Measurements from ENCODE around the gene BRS3.

BRS3 gene

DNA sequence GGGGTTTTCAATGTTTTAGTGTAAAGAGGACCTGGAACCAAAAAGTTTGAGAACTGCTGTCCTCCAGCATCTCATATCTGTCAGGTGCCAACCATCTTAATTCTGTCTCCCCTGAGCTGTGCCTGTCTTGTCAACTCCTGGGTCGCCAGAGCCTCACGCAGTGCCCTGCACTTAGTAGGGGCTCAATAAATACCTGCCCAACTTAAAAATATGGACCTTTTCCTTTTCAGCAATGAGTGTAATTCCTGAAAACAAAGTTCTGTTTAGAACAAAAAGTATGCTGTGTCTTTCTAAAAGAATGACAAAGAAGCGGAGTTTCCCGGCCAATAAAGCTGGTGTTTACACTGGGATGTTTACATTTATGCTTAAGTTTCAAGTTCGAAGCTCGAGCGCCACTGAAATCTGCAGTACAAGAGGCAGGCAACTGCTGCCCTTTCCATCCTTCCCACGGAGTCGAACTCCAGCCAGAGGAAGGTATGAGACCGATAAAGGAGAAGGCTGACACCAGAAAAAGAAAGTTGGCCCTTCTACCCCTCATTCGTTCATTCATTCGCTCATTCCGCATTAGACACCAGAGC lies 8.5 kb downstream of the BRS3 start:
- no peak for DNase-seq

DNA sequence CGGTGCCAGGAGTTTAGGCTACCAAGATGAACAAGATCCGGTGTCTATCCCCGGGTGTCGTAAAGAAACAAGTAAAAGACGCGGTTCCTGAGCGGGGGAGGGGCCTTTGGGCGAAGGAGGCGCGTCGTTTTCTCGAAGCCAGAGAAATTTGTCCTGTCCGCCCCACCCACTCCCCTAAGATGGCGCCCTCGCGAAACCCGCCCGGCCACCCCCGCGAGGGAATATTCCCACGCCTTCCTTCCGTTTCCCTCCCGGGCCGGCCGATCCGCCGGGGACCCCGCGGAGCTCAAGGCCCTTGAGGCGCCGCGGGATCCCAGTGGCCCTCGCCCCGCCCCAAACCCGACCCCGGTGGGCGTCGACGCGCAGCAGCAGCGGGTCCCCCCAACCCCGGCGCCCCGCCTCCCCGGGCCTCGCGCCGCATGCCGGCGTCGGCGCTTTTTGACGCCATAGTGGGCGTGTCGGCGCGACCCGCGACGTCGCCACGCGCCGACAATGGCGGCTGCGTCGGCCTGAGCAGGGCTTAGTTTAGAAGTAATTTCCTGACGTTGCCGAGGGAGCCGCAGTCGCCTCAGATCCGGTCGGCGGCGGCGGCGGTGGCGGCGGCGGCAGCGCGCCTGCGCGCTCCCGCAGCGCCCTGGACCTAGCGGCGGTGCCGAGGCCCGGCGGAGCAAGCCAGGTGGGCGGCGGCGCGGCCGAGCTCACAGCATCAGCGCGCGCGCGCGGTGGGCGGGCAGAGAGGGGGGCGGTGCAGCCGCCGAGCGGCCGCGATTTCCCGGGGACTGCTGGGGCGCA lies 9.2 kb downstream of the BRS3 start:
- DNase-seq: peak; percentile 86

DNA sequence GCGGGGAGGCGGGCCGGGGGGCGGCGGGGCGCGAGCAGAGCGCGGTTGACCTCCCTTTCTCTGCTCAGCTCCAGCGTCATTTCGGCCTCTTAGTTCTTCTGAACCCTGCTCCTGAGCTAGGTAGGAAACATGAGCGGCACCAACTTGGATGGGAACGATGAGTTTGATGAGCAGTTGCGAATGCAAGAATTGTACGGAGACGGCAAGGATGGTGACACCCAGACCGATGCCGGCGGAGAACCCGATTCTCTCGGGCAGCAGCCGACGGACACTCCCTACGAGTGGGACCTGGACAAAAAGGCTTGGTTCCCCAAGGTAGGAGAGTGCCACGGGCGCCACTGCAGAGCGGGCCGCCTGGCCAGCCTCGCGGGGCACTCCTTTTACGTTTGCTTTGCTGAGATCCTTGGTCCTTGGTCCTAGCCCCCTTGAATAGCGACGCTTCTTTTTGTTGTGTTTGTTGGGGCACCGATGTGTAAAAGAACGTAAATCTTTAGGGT lies 9.9 kb downstream of the BRS3 start, which contains the start of gene HTATSF1:
TSS of gene HTATSF1 (plus strand) at position 37 of the 497 bp plus-strand sequence. CDS start at position 130, 93 bp downstream.
- DNase-seq: peak; percentile 0

DNA sequence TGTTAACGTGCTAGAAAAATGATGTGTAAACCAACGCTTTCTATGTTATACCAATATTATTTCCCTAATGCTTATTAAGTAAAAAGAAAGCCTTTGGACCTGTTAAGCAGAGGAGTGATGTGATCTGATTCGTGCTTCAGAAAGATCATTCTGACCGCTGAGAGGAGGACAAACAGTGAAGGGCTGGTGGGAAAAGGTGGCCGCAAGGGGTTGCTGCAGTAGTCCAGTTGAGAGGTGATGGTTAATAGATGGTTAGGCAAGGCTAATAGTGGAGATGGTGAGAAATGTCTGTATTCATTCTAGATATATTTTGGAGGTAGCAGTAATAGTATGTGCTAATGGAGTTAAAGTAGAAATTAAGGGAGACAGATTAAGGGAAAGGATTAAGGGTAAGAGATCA lies 31.3 kb downstream of the BRS3 start:
- DNase-seq: no peak

DNA sequence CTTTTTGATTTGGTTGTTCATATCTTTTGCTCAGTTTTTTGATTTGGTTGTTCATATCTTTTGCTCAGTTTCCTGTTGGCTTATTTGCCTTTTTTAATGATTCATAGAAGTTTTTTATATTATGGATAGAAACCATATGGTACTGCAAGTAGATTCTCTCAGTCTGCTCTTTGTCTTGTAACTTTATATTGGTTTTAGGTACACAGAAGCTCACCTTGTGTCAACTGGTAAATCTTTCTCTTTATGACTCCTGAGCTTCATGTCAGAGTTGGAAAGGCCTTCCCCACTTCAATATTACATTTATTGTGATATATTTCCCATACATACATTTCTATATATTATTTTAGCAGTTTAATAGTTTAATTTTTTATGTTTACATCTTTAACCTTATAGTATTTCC lies 36.0 kb downstream of the BRS3 start:
- no peak for DNase-seq

DNA sequence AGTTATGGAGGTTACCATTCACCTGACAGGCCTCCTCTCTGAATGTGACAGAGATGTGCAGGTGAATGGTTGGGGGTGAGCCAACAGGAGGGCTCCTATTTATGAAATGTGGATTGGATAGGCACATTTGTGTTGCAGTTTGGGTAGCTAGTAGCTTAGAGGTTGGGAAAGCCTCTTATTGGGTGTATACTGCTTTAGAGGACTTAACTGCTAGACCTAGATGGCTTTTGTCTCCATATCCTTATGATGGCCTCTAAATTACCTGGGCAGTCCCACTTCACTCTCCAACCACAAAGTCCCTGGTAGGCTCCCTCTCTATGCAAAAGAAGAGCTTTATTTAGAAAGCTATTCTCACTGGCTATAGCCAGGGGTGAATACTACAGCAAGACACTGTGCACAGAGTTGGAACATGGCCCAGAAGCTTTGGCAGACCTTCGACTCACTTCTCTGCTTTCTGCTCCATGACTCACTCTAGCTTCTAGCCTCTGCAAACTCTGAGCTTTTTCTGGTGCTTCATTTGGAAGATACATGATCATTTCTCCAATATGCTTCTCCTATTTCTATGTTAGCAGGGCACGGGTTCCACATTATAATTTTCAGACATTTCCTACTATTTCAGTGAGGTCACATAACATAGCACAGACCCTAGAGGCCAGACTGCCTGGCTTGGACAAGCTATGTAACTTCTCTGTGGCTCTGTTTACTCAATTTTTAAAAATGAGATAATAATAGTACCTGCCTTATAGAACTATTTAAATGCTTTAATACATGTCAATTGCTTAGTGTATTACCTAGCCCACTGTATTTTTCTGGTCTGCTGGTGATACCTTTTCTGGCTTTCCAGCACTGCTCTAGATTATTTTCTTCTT lies 38.2 kb downstream of the BRS3 start:
- DNase-seq: peak; percentile 81

DNA sequence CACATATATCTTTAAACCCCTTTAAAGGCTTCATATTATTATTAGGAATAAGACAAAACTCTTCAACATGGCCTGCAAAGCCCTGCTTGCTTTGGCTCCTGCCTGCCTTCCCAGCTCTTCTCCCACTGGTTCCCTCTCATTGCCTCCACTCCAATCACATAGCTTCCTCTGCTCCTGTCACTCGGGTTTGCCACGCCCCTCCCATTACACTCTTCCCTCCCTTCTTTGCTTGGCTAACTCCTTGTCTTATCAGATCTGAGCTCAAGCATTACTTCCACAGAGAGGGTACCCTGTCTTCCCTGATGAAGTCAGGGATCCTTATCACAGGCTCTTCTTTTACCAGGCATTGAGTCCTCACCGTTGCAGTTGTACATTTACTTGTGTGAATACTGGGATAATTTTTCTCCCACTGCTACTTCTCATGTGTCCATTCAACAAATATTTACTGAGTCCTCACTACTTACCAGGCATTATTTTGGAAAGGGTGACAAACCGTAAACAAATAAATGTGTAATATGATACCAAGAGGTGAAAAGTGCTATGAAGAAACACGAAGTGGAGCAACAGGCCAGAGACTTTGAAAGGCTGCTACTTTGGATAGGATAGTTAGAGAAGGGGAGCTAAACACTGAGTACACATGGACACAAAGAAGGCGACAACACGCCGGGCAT lies 41.0 kb downstream of the BRS3 start:
- DNase-seq: no peak

DNA sequence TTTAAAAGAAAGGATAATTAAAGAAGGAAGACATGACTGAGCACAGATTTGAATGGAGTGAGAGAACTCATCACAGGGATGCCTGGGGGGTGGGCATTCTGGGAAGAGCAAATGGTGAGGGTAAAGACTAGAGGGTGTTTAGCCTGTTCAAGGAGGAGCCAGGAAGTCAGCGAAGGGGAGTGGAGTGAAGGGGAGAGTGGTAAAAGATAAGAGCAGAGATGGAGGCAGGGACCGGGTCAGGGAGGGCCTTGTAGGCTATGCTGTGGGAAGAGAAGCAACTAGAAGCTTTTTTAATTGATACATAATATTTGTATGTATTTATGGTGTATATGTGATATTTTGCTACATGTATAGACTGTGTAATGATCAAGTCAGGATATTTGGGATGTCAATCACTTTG lies 42.0 kb downstream of the BRS3 start:
- DNase-seq: no peak

DNA sequence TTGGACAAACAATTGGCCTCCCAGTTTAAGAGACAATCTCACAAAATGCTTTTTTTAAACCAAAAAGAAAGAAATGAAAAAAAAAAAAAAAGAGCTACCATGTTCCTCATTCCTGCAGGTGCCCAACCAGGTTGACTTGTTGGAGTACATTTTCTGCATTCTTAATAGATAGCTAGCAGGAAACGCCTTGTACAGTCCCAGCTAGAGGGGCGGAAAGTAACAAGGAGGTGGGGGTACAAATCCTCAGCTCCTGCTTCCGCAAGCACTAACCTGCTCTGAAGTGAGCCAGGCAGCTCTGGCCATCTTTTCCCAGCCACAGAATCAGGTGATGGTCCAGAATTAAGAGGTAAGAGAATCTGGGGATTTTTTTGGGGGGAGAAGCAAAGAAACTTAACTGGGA lies 44.2 kb downstream of the BRS3 start, which contains the start of gene VGLL1:
TSS of gene VGLL1 (plus strand) at position 265 of the 400 bp plus-strand sequence. CDS start 3,806 bp downstream, outside the sequence.
- no peak for DNase-seq

DNA sequence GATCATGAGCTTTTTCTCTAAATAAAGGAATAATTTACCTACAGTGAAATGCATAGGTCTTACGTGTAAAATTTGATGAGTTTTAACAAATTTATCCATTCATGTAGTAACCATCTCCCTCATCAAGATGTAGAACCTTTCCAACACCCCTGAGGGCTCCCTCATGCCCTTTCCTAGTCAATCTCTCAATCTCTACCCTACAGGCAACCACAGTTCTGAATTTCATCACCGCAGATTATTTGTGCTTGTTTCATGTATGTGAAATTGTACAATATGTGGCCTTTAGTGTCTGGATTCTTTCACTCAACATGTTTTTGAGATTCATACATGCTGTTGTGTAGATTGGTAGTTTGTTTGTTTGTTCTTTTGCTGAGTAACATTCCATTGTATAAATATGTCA lies 46.4 kb downstream of the BRS3 start:
- DNase-seq: no peak

DNA sequence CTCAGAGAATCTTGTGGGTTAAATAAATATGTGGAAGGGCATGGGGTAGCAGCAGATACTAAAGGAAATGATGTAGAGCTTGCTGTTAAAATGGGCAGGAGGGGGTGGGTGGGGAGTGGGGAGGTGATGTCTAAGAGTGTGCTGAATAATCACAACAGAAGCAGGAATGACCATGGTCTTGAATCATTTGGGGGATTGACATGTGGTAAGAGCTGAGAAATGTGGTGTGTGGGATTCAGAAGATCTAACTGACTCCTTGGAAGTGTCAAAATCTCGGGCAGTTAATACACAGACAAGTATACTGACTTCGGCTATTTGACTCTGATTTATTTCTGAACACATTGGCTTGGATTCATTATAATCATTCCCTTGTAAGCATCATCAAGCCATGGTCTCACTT lies 51.1 kb downstream of the BRS3 start:
- DNase-seq: no peak

DNA sequence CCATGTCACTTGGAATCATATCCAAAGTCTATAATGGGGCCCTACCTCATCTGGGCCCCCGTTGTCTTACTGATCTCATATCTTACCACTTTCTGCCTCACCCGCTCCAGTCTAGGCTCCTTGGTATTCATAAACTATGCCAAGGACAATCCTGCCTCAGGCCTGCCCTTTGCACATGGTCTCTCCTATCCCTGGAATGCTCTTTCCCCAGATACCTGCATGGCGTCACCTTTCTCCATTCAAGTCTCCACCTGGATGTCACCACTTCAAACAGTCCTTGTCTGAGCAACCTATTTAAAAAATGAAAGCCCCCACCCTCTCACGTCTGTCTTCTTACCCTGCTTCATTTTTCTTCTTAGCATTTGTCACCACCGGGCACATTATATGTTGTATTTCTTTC lies 52.5 kb downstream of the BRS3 start:
- DNase-seq: no peak

DNA sequence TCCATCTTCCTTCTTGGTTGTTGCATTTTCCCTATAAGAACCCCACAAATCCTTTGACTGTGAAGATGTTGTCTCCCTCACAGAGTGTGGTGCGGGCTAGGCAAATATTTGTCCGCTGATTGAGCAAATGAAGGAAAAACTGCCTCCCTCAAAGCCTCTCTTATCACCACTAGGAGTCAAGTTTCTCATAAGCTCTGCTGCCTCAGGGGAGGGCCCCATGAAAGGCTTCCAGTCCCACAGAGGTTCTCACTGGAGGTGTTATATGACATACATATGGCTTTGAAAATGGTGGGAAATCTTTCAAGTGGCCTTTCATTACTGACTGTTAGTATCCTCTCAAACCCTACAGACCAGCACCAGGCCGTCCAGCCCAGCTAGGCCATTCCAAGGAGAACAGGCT lies 53.5 kb downstream of the BRS3 start:
- no peak for DNase-seq

DNA sequence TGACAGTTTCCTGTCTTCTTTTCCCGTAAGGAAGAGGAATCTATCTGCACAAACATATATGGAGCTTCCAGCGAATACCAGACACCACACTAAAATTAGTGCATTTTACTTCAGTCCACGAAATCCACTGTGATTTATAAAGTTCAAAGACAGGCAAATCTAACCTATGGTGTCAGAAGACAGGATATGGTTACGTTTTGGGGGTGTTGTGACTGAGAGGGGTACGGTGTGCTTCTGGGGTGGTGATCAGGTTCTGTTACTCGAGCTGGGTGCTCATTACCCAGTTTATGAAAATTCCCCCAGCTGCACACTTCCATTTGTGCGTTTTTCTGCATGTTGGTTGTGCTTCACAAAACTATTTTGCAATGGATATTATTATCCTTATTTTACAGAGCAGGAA lies 54.5 kb downstream of the BRS3 start:
- no peak for DNase-seq

Data from fibroblast of skin of right quadriceps (primary cell).